ENCODE data around the gene CELF5.
A peak's percentile ranks its signal among the peaks of the same experiment; 100 is the strongest.
"Not testable (repeated sequence)": the region's sequence is repeated elsewhere in the genome, so short reads cannot be mapped to it uniquely, and the experiment has no call there.

CELF5 gene

GRCh38 chr19:3323658-3324057 is 99.2 kb downstream of the CELF5 start:
- Histone ChIP-seq H3K27me3 (peaks cover 12% of the 10 kb centered on the region), H3K4me3 (ENCODE audit: low read depth, low read length) (no peak overlapping the region), H3K4me1 (no peaks in the 10 kb centered on the region), H3K36me3 (no peaks in the 10 kb centered on the region), H3K9me3 (no peaks in the 10 kb centered on the region)
- TF ChIP-seq CTCF (IDR thresholded peaks at IDR 0.05; ENCODE audit: low read depth, low read length): no peak
- no peak for DNase-seq

GRCh38 chr19:3324405-3324856 is 100.0 kb downstream of the CELF5 start:
- H3K36me3 ChIP-seq: no peaks in the 10 kb centered on the region
- no peaks in the 10 kb centered on the region for H3K9me3 ChIP-seq
- no peaks in the 10 kb centered on the region for H3K4me1 ChIP-seq
- peaks cover 9% of the 10 kb centered on the region for H3K27me3 ChIP-seq
- peak; percentile 81 for TF ChIP-seq CTCF (IDR thresholded peaks at IDR 0.05; ENCODE audit: low read depth, low read length)
- peak; percentile 72 for DNase-seq
- no peak overlapping the region for H3K4me3 ChIP-seq (ENCODE audit: low read depth, low read length)

- no peak for DNase-seq
- Histone ChIP-seq H3K4me1 (no peaks in the 10 kb centered on the region), H3K4me3 (ENCODE audit: low read depth, low read length) (no peak overlapping the region), H3K27me3 (peaks cover under 1% of the 10 kb centered on the region), H3K36me3 (no peaks in the 10 kb centered on the region), H3K9me3 (no peaks in the 10 kb centered on the region)
- TF ChIP-seq CTCF (IDR thresholded peaks at IDR 0.05; ENCODE audit: low read depth, low read length): no peak
Measured at GRCh38 chr19:3325451-3325850, 101.0 kb downstream of the CELF5 start.

GRCh38 chr19:3328743-3329142 is 104.3 kb downstream of the CELF5 start:
- Histone ChIP-seq H3K36me3 (no peaks in the 10 kb centered on the region), H3K4me3 (ENCODE audit: low read depth, low read length) (no peak overlapping the region), H3K4me1 (no peaks in the 10 kb centered on the region), H3K9me3 (no peaks in the 10 kb centered on the region), H3K27me3 (peaks cover 7% of the 10 kb centered on the region; the same call in 1 of the 2 replicates)
- DNase-seq: no peak
- no peak for TF ChIP-seq CTCF (IDR thresholded peaks at IDR 0.05; ENCODE audit: low read depth, low read length)

GRCh38 chr19:3330047-3330446 is 105.6 kb downstream of the CELF5 start:
- no peak for TF ChIP-seq CTCF (IDR thresholded peaks at IDR 0.05; ENCODE audit: low read depth, low read length)
- Histone ChIP-seq H3K4me1 (no peaks in the 10 kb centered on the region), H3K27me3 (peaks cover 7% of the 10 kb centered on the region; the same call in 1 of the 2 replicates), H3K36me3 (no peaks in the 10 kb centered on the region), H3K9me3 (no peaks in the 10 kb centered on the region), H3K4me3 (ENCODE audit: low read depth, low read length) (no peak overlapping the region)
- DNase-seq: no peak

- H3K36me3 ChIP-seq; H3K9me3 ChIP-seq; H3K4me1 ChIP-seq; H3K4me3 ChIP-seq (ENCODE audit: low read depth, low read length); DNase-seq; H3K27me3 ChIP-seq: not testable (repeated sequence)
Measured at GRCh38 chr19:3332232-3332631, 107.8 kb downstream of the CELF5 start.

Measured in BE2C (cell line).